GM21526 (cell line): Measurements from ENCODE around the gene SLC22A23.

ENCODE experiments used
- ATAC-seq: cut with Tn5 transposase; IDR thresholded peaks from one replicate; pipeline ENCODE4 v1.9.1; 2021; ENCODE audit warnings: moderate library complexity; ENCODE audit not compliant: unreplicated experiment, low FRiP score

SLC22A23 gene

DNA sequence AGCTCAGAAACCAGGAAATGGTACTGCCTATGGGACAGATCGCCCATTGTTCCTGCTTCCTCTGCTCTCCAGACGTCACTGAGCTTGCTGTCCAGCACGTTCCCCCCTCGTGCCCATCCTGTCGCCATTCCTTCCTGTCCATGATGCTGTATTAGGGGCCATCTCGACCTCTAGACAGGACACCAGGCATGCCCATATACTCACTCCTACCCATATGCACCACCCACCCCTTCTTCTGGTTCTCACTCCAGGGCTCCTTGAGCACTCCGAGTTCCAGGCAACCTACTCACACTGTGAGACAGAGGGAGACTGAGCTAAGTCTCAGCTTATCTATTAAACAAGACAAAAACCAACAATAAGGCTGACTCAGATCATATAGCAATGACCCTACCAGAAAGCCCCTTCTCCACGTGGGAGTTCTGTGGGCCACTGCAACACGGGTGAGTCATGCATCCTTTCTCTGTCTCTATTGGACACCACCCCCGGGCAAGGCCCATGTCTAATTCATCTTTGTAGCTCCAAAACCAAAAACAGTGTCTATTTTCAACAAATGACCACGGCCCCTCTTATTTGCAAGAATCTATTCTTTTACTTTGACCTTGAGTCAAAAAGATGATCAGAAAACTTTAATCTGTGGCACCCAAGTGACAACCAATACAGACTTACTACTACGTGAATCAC is 132.4 kb downstream of the SLC22A23 start:
- ATAC-seq, result no peak

DNA sequence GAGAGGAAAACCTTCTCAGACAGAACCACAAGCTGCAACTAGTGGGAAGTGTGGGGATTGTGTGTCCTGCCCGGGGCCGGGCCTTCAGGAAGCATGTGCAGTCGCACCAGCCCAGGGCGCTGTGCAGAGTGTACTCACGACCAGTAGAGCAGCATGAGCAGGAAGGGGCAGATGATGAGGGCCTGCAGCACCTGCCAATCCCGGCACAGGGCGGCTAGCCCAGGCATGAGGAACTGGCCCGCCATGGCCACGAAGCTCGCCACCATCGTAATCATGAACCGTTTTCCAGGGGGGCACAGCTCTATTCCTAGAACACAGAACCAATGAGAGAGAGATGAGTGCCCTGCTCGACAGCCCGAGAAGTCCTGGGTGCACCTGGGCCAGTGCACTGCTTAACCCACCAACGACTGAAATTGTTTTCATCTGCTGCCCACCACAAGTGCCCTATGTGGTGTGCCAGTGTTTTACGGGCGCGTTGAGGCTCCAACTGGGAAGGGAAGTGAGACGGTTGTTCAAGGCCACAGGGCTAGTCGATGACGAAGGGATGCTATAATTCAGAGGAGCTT is 133.1 kb downstream of the SLC22A23 start:
- ATAC-seq, result no peak

DNA sequence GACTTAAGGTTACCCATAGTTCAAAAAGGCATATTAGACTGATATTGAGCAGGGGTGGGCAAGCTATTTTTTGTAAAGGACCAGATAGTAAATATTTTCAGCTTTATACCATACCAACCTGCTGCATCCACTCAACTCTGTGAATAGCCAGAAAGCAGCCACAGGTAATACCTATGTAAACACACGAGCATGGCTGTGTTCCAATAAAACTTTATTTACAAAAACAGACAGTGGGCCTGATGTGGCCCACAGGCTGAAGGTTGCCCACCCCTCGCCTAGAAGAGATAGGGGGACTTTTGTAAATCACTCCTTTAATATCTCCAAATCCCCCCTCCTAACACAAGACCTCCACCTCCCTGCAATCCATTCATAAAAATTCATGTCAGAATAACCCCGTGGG is 133.7 kb downstream of the SLC22A23 start:
- ATAC-seq, result no peak

DNA sequence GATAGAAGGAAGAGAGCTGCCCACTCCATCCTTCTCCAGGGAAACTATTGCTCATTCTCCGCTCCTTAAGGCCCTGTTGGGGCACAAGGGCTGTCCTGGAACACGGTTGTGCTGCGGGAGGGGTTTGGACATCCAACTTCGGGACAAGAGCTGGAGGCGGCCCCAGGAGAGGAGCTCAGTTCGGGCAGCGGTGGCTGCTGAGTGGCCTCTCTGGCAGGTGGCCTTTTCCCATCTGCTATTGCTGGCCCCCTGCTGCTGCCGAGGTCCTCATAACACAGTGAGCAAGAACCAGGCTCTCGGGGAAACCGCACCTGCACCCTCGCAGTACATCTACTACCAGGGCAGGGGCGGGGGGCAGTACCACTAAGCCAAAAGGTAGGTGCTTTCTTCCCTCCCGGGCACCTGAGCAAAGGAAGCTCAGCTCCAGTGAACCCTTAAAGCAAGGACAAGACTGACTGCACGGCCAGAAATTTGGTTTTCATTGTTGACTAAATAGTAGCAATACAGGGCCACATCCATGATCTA is 134.4 kb downstream of the SLC22A23 start:
- ATAC-seq, result no peak

DNA sequence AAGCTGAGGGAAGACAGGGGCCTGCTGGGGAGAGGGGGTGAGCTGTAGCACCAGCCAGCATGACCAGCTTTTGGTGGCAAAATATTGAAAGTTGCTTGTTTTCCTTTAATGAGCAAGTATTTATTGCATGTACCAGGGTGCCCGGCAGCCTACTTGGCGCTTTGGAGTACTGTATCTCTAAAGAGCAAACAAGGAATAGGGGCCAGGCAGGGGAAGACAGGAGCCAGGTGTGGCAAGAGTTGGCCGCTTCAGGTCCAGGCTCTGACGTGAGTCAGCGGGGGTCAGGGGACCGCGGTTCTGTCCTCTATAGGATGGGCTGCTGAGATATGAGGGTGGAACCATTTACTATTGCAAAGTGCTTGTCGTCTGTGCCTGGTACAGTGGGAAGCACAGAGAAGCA is 135.0 kb downstream of the SLC22A23 start:
- no peak for ATAC-seq

DNA sequence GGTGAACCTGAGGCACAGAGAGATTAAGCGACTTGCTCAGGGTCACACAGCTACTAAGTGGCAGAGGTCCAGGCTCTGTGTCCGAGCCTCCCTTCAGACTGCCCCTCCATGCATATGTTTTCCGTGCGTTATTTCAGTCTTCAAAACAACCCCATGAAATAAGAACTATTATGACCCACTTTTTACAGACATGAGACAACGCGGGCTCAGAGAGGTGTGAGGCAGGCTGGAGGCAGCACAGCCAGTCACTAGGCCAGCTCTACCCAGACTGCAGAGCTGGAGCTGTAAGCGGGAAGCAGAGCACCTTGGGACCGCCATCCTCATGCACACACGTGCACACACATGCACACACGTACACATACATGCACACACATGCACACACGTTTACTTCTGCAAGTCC is 135.8 kb downstream of the SLC22A23 start:
- no peak for ATAC-seq

DNA sequence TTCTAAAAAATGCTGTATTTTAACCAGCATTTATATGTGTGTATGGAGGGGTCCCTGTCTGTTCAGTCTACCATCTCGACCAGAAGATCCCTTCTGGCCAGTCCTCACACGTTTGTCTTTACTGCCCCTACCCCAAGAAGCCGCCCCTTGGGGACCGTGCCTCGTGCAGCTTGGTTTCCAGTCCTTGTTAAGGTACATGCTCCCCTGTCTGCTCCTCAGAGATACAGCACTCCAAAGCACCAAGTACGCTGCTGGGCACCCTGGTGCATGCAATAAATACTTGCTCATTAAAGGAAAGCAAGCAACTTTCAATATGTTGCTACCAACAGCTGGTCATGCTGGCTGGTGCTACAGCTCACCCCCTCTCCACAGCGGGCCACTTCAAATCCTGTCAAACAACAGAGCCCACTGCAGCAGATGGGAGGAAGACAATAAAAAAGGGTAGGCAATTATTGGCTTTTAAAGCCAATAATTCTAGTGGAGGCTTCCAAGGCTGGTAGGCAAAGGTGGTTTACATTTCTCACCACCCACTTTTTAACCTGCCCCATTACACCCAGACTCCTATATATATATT is 136.5 kb downstream of the SLC22A23 start:
- no peak for ATAC-seq

DNA sequence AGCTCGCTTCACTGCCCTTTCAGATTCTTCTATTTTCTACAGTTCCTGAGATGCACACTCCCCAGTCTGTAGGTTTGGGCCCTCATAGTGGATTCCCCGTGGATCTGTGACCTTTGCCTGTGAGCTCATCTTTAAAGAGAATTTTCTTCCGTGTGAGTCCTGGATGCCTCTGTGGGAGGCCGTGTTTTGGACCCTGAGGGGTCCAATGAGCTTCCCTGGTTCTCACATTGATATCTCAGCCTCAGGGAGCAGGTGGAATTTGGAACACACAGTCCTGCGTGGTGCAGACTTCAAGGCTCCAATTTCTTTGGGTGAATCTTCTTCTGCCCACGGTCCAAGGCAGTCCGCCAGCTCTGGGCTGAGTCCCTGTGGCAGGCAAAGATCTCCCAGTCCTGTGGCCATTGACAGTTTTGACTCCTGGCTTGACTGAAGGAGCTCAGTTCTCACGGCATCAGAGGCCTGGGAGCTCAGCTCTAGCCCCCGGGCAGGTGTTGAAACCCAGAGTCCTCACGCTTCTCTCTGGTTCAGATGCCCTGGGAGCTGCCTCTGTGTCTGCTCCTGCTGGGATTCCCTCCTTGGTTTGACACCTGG is 137.1 kb downstream of the SLC22A23 start:
- ATAC-seq, result no peak

DNA sequence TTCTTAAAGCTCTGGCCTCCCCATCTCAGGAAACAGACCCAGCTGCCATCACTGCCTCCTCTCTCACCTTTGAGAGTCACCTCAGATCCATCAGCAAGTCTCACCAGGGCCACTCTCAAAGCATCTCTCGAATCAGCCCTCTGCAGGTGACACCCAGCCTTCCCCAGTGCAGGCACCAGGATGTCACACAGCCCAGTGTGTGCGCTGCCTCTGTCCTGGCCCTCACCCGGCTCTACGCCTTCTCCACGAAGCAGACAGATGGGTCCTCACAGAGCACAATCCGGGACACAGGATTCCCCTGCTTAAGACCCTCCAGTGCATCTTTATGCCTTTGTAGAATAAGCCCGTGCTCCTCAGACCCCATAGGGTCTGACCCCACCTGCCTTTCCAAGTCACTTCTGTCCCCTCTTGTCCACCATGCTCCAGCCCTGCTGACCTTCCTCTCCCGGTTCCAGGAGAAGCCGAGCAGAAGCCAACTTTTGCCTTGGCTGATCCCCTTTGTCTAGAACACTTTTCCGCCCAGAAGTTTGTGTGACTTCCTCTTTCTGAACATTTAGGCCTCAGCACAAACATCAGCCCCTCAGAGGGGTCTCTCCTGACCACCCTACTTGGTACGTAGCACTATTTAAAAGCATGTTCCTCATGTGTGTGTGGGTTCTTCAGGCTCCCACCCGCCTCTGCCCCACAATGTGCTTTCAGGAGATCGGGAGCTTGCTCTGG is 137.9 kb downstream of the SLC22A23 start:
- ATAC-seq, result no peak

DNA sequence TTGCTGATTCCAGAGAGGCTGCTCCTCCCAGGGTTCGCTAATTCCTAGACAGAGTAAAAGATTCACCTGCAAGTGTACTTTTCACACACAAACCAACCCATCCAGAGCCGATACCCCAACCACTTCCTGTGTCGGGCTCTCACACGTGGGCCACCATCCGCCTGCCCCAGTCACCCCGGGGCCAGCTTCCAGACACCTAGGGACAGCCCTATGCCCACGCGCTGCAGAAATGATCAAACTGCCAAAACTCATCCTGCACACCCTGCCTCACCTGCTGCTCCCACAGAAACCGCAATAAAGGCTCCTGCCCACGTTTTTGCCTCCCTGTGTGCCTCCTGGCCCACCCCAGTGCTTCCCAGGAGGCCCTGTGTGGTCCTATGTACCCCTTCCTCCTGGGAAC is 138.6 kb downstream of the SLC22A23 start:
- no peak for ATAC-seq

DNA sequence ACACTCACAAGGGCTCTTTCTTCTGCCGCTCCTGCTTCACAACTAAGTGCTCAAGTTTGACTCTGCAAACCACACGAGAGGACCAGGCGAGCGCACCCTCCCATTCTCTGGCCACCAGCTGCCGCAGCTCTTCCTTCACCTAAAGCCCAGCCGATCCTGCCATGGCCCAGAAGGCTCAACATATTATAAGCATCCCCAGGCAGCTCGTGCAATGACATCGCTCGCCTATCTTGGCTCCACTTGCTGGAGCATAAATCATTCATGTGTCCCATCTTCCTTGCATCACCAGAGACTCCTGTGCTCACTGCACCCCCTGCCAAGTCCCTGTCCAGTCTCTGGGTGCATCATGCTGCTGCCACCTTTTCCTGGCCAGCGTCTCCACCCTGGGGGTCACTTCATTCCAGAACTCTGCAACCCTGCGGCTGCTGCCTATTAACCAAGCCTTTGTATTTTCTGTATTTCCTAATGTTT is 139.1 kb downstream of the SLC22A23 start:
- no peak for ATAC-seq

DNA sequence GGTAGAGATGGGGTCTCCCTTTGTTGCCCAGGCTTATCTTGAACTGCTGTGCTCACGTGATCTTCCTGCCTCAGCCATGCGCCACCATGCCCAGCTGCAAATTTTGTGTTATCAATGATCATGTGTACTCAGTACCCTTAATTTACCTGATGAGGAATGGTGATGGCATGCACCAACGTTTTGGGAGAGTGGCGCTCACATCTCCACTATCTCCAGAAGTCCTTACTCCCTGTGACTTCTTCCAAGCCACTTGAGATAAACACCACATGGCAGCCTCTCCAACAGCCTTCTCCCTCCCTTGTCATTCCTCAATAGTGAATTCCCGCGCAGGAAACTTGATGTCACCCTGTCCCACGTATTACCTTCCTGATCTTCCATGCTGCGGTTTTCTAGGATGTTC is 140.0 kb downstream of the SLC22A23 start:
- no peak for ATAC-seq

DNA sequence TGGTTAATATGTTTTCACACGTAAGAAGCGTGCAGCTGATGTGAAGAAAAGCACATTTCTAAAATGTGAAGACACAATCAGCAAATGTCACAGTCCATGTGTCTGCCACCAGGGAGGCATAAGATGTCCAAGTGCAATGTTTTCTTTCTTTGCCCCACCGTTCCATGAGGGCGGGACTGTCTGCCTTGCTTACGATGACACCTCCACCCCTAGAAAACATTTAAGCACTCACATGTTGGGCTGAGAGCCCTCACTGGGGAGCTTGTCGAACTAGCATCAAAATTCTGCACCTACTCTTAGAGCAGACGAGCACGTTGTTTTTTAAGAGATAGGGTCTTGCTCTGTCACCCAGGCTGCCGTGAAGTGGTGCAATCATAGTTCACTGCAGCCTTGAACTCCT is 140.5 kb downstream of the SLC22A23 start:
- no peak for ATAC-seq

DNA sequence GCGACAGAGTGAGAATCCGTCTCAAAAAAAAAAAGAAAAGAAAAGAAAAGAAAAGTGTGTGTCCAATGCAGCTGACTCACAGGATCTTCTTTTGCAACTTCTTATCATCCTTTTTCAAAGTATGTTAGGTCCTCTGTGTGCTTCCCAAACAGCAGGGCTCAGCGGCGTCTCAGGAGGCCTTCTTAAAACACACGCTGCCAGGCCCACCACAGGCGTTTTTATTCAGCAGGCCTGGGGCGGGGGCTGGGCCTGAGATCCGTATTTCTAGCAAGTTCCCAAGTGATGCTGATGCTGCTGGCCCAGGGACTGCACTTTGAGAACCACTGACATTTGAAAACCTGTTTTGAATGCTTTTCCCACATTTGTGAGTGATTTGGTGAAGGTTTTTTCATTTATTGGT is 141.0 kb downstream of the SLC22A23 start:
- ATAC-seq, result no peak

DNA sequence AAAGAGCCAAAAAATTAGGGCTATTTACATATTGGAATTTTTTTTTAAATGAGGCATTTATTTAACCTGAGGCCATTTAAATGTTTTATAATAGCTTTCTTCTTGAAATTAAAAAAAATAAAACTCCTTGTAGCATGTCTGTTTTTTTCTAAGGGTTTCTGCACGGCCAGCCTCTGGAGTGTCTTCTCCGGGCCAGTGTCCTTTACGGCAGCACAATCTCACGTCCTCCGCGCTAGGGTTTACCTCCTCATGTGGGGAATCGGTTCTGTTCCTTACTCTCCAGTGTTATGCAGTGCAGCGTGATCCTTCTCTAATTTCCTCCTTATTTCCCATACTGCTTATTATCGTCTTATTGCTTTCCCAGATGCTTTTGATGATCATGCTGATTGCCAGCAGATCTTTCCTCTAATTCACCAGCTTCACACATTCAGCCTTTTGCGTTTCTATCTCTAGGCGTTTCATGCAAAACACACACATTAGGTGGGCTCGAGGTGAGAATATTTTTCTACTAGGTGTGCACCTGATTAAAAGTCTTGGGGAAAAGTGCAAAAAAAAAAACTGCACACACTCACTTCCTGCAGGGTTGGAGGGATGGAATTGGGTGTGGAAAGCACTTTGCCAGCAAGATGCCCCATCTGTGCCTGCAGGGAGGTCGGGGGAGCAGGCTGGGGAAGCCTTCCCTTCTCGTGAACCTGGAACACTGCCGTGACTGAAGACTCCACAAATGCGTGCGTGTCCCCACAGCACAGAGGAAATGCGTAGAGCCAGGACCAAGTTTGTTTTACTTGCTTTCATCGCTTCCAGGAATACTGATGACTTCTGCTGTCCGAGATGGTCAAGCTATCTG is 142.0 kb downstream of the SLC22A23 start:
- ATAC-seq, result no peak

DNA sequence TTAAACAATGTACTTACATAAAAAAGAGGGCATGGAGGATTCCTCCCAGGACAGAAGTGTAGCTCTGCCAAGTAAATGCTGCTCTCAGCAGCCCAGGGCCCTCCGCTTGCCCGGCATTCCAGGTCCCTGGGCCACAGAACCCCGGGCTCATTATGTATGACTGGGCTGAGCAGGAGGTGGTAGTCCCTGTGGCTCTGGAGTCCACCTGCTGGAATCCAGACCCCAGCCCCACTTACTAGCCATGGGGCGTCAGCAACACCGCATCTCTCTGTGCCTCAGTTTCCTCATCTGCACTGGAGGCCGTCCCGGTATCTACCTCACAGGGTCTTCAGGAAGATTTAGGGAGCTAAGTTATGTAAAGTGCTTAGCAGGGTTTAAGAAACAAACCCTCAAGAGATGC is 142.7 kb downstream of the SLC22A23 start:
- ATAC-seq, result no peak

DNA sequence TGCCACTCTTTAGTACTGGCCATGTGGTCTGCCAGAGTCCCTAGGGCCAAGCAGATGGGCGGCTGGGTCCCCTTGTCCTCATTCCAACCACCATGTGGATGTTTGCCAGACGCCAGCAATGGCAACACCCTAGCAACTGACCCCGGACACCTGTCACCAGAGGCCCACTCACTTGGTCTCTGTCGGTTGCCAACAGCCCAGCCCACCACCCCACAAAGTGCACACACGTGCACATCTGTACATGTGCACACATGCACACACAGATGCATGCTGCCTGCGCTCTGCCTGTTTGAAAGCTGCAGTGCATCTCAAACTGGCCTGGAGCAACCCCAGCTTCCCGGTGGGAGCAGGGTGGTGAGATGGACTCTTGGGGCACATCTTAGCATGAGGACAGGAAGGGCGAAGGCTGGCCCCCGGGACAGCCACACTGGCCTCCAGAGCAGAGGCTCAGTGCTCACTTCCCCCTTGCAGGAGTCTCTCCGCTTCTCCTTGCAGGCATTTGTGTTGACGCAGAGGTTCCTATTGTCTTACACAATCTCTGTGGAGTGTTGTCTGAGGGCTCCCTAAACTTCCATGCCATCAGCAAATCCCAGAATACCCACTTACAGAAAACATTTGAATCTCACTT is 144.1 kb downstream of the SLC22A23 start:
- no peak for ATAC-seq

DNA sequence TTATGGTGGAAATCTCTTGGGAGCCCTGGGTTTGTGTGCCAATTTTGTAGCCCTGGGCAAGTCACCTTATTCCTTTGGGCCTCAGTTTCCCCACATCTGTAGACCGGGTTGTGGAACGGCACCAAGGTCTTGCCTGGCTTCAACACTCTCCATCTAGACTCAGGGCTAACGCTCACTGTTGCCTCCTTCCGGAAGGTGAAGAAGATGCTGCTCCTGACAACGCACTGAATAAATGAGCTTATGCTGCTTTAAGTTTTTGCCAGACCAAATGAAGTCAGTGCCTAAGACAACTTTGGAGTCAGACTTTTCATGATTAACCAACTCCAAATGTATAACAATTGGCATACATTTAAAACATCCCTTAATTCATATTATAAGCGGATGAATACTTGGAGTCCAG is 145.0 kb downstream of the SLC22A23 start:
- ATAC-seq, result no peak

DNA sequence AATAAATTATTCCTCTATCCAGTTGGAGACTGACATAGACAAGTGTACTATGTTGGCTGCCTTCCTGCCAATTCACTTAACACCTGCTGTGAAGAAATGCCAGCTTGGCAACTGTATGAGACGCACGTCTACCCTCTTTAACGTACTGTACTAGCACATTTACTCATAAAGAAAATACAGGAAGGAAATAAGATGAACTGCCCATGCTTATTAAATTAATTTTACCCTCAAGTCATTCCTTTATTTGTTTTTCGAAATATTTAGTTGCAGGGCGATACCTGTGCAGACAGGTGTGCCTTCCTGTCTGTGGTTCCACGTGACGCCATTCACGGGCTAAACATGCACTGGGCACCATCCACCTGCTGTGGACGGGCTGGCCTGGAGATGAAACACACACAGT is 146.1 kb downstream of the SLC22A23 start:
- ATAC-seq, result no peak

DNA sequence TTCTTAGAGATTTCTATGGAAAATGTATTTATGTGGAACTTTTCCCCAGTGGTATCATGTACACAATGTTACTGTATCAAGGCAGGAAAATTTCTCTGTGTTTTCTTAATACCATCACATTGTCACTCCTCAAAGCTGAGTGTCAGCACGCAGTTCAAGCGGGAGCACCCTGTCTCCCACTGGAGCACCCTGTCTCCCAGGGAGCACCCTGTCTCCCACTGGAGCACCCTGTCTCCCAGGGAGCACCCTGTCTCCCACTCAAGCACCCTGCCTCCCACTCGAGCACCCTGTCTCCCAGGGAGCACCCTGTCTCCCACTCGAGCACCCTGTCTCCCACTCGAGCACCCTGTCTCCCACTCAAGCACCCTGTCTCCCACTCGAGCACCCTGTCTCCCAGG is 146.8 kb downstream of the SLC22A23 start:
- no peak for ATAC-seq
